NCI-H2107 treated with DMSO at 0.1 percent for 48 hours (cell line): ENCODE data around the gene RASGRF1.
"Not testable (repeated sequence)": the region's sequence is repeated elsewhere in the genome, so short reads cannot be mapped to it uniquely, and the experiment has no call there.

Experiments used
- DNase-seq: peaks from one replicate; lab custom pipeline; 2025; ENCODE audit not compliant: unreplicated experiment; lab: John Stamatoyannopoulos, UW

Gene RASGRF1

DNA sequence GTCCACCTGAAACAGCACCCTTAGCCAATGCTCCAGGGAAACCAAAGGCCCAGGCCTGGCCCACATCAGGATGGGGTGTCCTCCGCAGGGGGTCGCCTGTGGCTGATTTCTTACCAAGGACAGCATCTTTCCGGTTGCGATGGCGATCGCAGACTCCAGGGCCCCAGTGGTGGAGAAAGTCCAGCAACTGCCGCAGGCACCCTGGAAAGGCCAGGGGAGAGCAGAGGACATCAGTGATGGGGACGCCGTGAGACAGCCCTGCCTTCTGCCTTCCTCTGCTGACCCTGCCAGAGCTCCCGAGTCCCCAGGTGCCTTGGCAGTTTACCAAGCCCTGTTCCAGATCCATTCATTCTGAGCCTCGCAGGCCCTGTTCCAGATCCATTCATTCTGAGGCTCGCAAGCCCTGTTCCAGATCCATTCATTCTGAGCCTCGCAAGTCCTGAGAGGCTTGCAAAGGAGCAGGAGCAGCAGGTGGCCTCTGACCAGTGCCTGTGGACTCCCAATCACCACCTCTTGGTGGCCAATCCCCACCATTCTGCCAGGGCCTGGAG is 158.2 kb downstream of the RASGRF1 start:
- no peak for DNase-seq

DNA sequence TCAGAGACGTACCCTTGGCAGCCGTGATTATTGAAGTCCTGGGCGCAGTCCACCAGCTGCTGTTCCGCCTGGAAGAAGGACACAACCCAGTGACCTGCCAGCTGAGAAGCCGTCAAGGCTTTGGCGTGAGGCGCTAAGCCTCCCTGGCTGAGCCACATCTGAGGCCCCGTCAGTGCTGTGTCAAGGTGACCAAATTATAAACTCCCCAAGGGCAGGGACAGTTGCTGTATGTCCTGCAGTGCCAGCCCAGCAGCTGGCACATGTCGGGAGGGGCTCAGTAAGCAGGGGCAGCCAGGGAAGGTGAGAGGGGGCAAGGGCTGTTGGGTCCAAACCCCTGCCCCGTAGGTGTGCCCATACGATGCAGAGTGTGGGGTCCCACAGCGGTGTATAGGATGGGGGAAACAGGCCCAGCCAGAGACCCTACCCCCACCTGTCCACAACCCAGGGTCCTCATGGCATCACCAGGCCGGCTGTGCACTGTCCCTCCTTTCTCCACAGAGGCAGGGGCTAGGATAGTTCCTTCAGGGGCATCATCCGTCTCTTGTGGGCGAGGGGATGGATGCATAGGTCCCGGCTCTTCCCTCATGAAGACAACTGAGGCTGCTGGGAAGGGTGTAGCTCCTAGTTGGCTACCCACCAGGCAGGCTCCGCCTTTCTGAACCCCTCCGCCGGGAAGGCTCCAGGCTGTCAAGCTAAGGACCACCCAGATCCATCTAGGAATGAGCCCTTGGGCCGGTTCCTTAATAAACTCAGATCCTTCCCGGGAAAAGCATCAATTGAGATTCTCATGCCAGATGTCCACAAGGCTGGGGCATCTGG is 158.9 kb downstream of the RASGRF1 start:
- DNase-seq: no peak

DNA sequence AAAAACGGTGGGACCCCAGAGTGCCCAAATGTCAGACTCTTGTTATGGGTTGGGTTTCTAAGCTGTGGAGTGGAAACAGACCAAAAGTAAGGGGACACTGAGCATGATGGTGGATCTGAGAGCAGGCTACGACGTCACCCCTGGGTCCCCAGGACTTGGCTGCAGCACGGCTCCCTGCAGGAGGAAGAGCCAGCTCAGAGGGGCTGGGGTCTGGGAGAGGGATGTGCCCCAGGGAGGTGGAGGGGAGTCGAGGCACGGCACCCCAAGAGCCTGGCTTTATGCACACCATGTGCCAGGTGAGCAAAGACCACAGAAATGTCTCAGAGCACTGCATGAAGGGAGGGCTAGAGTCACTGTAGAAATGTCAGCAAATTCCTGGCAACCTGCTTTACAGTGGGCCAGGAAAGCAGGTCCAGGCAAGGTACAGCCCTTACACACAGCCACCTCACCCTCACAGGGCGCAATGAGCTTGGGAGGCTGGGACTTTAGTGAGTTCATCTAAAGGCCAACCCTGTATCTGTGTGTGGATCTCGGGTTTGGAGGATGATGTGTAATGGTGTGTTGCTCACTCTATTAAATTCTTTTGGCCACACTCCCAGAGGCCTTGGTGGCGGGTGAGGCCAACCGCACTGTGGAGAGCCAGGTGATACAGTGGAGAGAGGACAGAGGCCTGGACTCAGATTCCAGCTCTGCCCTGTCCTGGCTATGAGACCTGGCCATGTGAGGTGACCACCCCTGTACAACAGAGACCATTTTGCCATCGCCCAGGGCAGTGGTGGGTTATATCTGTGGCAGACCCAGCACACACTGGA is 159.8 kb downstream of the RASGRF1 start:
- no peak for DNase-seq

DNA sequence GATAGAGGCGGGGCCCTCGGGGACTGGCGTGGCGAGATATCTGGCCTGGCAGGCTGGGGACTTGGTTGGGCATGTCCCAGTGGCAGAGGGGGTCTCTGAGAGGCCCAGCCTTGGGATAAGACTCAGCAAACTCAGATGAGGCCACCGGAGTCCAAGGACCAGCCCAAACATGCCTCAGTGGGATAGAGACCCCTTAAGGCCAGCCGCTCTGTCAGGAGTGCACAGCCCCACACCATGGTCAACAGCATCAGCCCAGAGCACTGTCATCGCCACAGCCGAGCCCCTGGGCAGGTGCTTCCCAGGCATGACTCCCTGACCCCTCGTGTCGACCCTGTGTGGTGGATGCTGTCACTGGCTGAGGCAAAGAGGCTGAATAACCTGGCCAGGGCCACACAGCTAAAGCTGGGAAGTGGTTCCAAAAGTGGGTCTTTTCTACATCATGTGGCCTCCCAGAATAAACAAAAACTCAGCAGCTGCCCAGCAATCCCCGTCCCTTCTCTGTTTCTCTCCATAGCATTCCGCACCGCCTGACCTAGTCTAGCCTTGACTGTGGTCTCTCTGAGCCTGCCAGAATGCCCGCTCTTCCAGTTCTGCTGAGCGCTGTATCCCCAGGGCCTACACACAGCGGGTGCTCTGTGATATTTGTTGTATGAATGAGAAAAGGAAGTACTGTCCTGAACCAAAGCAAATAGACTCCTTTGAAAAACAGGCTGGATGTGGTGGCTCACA is 160.9 kb downstream of the RASGRF1 start:
- no peak for DNase-seq

DNA sequence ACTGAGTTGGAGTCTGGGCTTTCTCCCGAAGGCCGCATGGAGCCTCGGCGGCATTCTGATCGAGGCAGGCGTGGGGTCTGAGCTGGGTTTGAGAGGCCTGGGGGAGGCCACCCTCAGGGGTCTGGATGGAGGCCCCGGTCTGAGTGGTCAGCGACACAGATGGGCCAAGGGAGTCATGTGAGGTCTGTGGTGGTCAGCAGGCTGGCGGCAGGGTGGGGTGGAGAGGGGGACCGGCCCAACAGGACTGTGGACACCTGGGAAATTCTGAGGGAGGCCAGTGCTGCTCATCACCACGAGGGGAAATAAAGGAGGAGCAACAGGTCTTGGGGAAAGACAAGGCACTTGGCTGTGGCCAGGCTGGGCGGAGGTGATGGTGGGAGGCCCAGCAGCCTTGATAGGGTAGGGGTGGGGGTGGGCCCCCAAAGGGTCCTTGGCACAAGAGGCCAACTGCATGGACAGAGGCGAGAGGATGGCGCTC is 161.9 kb downstream of the RASGRF1 start:
- no peak for DNase-seq

DNA sequence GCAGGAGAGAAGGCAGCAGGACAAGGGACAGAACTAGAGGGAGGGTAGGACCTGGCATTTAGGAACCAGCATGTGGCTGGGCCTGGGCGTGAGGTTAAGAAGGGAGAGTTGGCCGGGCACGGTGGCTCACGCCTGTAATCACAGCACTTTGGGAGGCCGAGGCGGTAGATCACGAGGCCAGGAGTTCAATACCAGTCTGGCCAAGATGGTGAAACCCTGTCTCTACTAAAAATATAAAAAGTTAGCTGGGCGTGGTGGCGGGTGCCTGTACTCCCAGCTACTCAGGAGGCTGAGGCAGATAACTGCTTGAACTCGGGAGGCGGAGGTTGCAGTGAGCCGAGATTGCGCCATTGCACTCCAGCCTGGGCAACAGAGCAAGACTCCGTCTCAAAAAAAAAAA is 162.4 kb downstream of the RASGRF1 start:
- not testable (repeated sequence) for DNase-seq

DNA sequence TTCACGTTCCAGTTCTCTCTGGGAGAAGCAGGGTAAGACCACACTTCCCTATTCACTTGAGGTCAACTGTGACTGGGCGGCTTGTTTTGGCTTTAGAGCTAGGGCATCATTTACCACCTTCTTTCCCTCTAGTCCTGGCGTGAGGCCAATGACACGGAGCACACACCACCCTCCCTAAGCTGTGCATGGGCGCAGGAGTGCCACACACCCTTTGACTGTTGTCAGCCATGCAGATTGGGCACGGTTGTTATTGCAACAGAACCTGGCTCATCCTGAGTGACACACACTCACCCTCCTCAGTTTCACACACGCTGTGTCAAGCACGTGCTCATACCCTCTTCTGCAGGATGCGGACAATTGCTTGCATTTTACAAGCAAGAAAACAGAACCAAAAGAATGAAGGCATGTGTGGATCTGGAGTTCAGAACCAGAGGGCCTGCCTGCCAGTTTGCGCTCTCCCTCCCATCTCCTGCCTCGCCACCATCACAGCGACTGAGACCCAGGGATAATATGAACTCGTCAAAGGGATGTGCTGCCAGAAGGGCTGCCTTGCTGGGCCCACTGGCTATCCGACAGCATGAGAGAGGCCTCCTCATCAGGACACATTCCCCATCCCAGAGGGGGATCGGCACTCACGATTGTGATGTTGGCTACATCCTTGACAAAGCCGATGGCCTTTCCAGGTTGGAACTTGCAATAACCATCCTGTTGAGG is 163.3 kb downstream of the RASGRF1 start:
- no peak for DNase-seq

DNA sequence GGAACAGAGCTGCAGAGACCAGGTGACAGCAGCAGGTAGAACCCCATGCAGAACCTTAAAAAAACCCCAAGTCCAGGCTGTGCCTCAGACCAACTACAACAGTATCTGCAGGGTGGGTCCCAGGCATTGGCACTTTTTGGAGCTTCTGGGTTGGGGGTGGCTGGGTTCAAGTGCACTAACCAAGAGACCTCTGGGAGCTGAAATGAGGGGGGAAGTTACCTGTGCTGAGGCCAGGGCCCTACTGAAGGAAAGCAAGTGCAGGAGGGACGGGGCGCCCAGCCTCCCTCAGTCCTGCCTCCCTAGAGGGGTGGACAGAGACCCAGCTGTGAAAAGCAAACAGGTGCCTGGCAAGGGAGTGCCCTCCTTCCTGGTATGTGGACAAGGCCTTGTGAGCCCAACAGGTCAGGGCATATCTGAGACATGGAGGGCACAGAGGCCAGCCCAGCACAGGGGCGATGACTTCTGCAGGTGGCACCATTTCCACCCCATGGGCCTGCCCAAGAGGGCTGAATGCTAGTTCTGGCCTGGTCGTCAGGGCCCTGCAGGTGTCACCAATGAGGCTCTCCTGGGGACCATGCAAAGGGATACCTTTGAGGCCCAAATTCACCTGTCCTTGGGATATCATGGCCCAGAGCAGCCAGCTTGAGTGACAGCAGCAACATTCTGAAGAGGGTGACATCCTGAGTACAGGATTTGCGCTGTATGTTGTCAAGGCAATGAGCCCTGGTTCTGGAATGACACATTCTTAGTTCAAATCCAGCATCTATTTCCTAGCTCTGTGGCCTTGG is 164.4 kb downstream of the RASGRF1 start:
- no peak for DNase-seq

DNA sequence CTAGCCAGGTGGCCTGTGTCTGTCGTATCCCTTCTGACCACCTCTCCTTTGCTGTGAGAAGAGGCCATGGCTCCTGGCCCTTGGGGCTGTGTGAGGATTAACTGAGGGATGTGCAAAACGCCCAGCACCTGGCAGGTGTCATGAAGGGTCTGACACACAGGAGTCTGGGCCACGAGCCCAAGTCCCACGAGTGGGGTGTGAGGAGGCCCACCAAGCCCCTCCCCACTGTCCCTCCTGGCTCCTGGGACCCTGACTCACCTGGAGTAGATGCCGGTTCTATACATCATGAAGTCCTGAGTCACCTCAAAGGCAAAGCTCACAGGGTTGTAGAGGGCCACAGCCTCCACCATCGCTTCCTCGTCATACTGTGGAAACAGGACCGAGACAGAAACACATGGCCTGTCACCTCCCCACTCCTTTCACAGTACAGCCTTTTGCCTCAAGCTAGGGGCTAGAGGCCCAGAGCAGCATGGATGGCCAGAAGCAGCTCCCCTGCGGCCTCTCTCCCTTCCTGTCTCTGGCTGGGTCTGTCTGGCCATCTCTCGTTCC is 165.4 kb downstream of the RASGRF1 start:
- no peak for DNase-seq

DNA sequence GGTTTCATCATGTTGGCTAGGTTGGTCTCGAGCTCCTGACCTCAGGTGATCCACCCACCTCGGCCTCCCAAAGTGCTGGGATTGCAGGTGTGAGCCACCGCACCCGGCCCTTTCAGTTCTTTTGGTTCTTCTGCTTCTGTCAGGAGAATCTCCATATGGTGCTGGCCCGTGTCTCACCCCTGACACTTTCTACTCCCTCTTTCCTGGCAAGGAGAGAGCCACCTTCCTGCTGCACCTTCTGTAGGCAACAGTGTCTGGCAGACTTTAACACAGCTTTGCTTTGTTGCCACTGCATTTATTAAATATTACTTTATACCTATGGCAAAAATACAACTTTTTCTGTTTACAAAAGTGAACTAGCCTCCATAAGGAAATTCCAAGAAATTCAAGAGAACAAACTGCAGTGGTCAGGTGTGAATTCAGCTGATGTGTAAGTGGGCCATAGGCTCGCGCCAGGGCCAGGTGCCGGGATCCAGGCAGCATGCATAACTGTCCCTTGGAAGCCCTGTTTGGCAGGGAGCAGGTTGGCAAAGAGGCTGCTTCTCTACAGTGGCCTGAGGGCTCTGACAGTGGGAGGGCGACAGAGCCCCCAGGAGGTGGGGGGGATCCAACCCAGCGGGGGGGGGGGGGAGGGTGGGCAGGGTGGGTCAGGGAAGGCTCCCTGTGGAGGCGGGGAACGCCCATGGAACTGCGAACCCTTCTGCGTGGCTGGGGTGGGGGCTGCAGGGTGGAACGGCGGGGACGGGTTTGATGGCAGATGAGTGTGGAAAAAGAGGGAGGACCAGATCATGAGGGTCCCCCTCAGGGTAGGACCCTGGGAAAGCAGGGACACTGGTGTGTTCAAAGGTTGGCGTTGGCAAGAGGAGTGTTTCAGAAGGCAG is 166.9 kb downstream of the RASGRF1 start:
- no peak for DNase-seq

DNA sequence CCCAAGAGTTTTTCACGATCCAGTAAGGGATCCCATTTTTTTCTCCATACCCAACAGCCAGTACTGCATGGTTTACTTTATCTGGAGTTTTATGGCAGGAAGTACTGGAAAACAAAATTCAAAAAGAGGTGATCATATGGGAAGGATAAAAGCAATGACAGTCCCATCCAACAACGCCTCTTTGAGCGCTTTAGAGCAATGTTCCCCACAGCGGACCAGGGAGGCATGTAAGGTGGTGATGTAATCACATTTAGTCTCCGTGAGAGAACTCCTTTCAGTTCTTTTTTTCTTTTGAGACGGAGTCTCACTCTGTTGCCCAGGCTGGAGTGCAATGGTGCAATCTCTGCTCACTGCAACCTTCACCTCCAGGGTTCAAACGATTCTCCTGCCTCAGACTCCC is 167.6 kb downstream of the RASGRF1 start:
- no peak for DNase-seq

DNA sequence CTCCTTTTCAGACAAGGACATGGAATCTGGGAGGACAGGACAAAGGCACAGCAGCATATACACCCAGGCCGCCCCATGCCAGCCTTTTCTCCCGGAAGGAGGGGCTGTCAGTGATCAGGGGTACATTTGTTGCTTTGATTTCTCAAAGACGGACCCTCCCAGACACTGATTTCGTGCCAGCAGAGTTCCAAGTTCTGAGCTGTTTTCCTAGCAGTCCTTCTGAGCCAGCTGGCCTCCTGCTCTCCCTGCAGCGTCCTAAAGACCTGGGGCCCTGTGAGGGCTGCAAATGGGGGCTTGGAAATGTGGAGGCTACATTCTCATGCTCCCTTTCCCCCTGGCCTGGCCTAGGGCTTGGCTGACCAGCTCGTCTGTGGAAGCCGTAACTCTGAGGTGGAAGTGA is 168.1 kb downstream of the RASGRF1 start:
- no peak for DNase-seq

DNA sequence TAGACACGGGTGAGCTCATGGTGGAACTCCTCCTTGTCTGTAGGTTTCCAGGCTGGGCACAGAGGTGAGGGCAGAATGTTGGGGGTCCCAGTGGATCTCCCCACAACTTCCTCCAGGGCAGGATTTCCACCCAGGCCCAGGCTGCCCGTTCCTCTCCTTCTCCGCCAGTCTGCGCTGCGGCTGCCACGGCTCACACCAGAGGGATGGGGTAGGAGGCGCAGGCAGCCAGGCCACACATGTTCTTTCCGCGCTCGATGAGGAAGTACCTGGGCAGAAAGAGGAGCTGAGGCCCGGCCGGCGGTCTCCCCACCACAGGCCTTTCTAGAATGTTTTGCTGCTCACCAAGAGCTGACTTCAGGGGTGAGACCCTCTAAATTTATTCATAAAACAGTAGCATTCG is 168.6 kb downstream of the RASGRF1 start:
- DNase-seq: no peak

DNA sequence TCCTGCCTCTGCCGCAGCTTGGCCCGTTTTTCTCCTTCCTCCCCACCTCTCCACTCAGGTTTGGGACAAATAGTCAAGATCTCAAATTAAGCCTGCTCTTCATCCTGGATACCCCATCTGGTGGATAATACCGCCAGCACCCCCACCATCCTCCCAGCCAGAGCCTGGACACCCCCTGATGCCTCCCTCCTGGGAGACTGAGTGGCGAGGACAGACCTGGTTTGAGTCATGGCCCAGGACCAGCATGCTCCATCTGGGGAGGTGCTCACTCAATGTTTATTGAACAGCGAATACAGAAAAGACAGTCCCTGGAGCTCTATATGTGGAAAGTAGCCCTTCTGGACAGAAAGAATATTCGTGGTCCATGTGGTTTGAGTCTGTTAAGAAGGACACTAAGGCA is 169.1 kb downstream of the RASGRF1 start:
- DNase-seq: no peak

DNA sequence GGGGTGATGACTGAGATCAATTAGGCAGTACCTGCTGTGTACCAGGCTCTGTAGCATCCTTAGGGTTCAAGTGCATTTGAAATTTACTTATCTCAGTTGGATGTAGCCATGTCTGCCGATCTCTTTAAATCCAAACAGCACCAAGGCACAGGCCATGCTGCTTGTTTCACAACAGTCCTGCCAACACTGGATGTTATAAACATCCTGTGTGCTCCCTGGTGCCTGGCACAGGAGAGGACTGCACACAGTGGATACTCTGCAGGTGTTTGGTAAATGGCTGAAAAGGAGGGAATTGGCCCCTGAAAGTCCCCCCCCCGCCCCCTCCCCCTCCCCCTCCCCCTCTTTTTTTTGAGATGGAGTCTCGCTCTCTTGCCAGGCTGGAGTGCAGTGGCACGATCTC is 172.7 kb downstream of the RASGRF1 start:
- DNase-seq: no peak

DNA sequence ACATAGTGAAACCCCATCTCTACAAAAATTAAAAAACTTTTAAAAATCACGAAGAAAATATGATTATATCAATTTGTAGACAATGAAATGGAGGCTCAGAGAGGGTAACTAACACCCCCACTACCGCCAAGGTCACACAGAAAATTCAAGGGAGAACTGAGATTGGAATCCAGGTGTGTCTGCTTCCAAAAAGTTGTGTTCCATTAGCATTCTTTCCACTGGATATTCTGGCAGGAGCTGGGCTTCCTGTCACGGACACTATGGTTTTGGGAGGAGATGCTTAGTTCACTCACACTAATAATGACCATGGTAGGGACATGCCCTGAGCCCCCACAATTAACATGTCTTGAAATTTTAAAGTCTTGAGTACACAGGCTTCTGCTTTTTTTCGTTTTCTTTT is 174.5 kb downstream of the RASGRF1 start:
- DNase-seq: no peak

DNA sequence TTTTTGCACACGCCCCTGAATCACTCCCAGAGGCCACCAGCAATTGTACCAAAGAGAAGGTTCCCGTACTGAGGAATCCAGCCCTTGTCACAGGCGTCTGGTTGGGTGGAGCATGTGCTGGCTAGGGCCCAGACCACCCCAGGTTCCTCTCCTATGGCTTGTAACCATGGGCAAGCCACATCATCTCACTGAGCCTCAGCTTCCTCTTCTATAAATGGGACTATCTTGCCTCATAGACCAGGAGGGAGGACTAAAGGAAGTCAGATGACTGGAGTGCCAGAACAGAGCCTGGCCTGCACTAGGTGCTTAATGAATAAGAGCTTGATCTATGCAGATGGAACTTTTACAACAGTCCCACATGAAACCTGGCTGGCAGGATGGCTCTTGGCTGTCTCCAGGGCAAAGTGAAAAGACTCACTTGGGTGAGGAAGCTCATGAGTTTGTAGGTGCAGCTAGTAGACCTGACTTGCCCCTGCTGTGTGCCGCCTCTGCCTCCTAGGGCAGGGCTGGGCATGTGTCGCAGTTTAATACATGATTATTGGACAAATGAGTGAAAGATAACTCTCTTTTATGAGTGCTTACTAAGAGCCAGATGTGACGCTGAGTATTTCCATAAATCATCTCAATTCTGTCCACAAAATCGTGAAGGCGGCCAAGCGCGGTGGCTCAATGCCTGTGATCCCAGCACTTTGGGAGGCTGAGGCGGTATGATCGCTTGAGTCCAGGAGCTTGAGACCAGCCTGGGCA is 175.1 kb downstream of the RASGRF1 start:
- no peak for DNase-seq
